B cell (primary cell): ENCODE measurements around the gene TTPAL. TPM values are rescaled to one million over a fixed set of nuclear protein-coding genes. Genes with fewer than 3 reads are reported as not detected.

Experiments
- ATAC-seq: fragments of 200-7000 bp; cut with Tn5 transposase; one replicate; pipeline ENCODE4 v1.10.0; 2021; ENCODE audit warnings: low read depth, mild to moderate bottlenecking, moderate number of reproducible peaks, moderate library complexity
- CTCF ChIA-PET: fragments of 350-600 bp; sonication (Branson Sonifier 250); formaldehyde crosslinking; loops from one replicate; lab custom pipeline; 2021; ENCODE audit warnings: antibody characterized with exemption, inconsistent platforms; lab: Charles Lee
- POLR2A ChIA-PET: fragments of 350-600 bp; sonication (Branson Sonifier 250); formaldehyde crosslinking; loops from one replicate; lab custom pipeline; 2021; ENCODE audit warnings: antibody characterized with exemption; lab: Charles Lee
- DNase-seq: peaks from one replicate; pipeline ENCODE4 v3.0.0; 2013
- H2AFZ ChIP-seq: 2 replicates; pipeline ENCODE4 v1.6.1; 2012; ENCODE audit warnings: mild to moderate bottlenecking, low read depth, low read length; ENCODE audit not compliant: insufficient read depth, poor library complexity, severe bottlenecking
- H3K27ac ChIP-seq, 2 donors: 1 replicate in 1 of 2; 2 replicates in 1 of 2; pipeline ENCODE4 v1.5.1; 2012 to 2013; ENCODE audit warnings: low read length in 2 of 2, mild to moderate bottlenecking in 2 of 2, moderate library complexity in 1 of 2
- H3K27me3 ChIP-seq, 4 experiments: fragments of 200-600 bp in 1 of 4; sonication (generic) in 1 of 4; replicated peaks in 1 of 4; 1 replicate in 2 of 4; 2 replicates in 2 of 4; pipeline versions ENCODE4 v1.6.1 to v1.7.0; 2013 to 2016; ENCODE audit warnings: low read length in 3 of 4, mild to moderate bottlenecking in 2 of 4, mixed read lengths in 1 of 4, moderate library complexity in 1 of 4; ENCODE audit not compliant: insufficient read depth in 4 of 4, control insufficient read depth in 3 of 4; ENCODE audit errors: control extremely low read depth in 1 of 4
- H3K36me3 ChIP-seq, 2 experiments: replicated peaks in 1 of 2; 1 replicate in 1 of 2; 2 replicates in 1 of 2; pipeline versions ENCODE4 v1.6.1 to v1.7.1; 2013; ENCODE audit warnings: low read length in 1 of 2; ENCODE audit not compliant: insufficient read depth in 2 of 2, control insufficient read depth in 1 of 2; ENCODE audit errors: control extremely low read depth in 1 of 2, extremely low read depth in 1 of 2
- H3K4me1 ChIP-seq, 2 donors: fragments of 200-600 bp in 1 of 2; sonication (generic) in 1 of 2; 1 replicate in 1 of 2; 2 replicates in 1 of 2; pipeline versions ENCODE4 v1.5.1 to v1.6.1; 2013 to 2017; ENCODE audit warnings: low read length in 2 of 2; ENCODE audit not compliant: control insufficient read depth in 2 of 2, insufficient read depth in 2 of 2
- H3K4me2 ChIP-seq: replicated peaks from 2 replicates; pipeline ENCODE3; 2012; ENCODE audit warnings: mild to moderate bottlenecking, low read depth, low read length; ENCODE audit not compliant: poor library complexity, severe bottlenecking
- H3K4me3 ChIP-seq, 5 experiments: fragments of 200-600 bp in 1 of 5; sonication (generic) in 1 of 5; 1 replicate in 3 of 5; 2 replicates in 2 of 5; pipeline versions ENCODE4 v1.5.1 to v1.7.0; 2011 to 2016; ENCODE audit warnings: low read length in 4 of 5, mild to moderate bottlenecking in 4 of 5, low read depth in 2 of 5, control low read depth in 1 of 5, moderate library complexity in 1 of 5; ENCODE audit not compliant: insufficient read depth in 1 of 5; ENCODE audit errors: control extremely low read depth in 1 of 5, extremely low read depth in 1 of 5
- H3K79me2 ChIP-seq: fragments of 200-600 bp; sonication (generic); one replicate; pipeline ENCODE4 v1.6.0; 2016; ENCODE audit warnings: low read length; ENCODE audit not compliant: control insufficient read depth, insufficient read depth
- H3K9ac ChIP-seq: fragments of 200-600 bp; sonication (generic); 2 replicates; pipeline ENCODE4 v1.6.1; 2017; ENCODE audit warnings: mild to moderate bottlenecking, low read length, moderate library complexity
- H3K9me3 ChIP-seq, 3 donors: one replicate each; pipeline versions ENCODE4 v1.6.1 to v1.7.1; 2013; ENCODE audit warnings: low read length in 2 of 3; ENCODE audit not compliant: control insufficient read depth in 2 of 3, insufficient read depth in 1 of 3; ENCODE audit errors: control extremely low read depth in 1 of 3
- H4K20me1 ChIP-seq: 2 replicates; pipeline ENCODE4 v1.6.0; 2012; ENCODE audit warnings: mild to moderate bottlenecking, low read length; ENCODE audit not compliant: insufficient read depth, control insufficient read depth, poor library complexity, severe bottlenecking
- H3K27ac Mint-ChIP-seq: one replicate; pipeline ENCODE4 v1.8.0; 2021; ENCODE audit warnings: mixed read lengths
- H3K27me3 Mint-ChIP-seq: one replicate; pipeline ENCODE4 v1.8.0; 2021; ENCODE audit warnings: mixed read lengths
- H3K4me1 Mint-ChIP-seq: one replicate; pipeline ENCODE4 v1.8.0; 2021; ENCODE audit warnings: mixed read lengths
- H3K4me3 Mint-ChIP-seq: one replicate; pipeline ENCODE4 v1.8.0; 2021; ENCODE audit warnings: mixed read lengths
- H3K9me3 Mint-ChIP-seq: one replicate; pipeline ENCODE4 v1.8.0; 2022; ENCODE audit warnings: mixed read lengths; ENCODE audit not compliant: insufficient read depth
- EZH2 ChIP-seq: IDR thresholded peaks from 2 replicates; pipeline ENCODE4 v1.6.1; 2012; ENCODE audit warnings: borderline replicate concordance, low read depth, mild to moderate bottlenecking, moderate library complexity, low read length; ENCODE audit not compliant: insufficient read depth, poor library complexity, severe bottlenecking
- WGBS: methylation state at CpG from one replicate; pipeline ENCODE4 v1.1.5; 2013; ENCODE audit warnings: missing lambda C conversion rate; ENCODE audit not compliant: insufficient coverage; 5-methylcytosine and 5-hydroxymethylcytosine counted together
- intact Hi-C: fragments of 100-400 bp; cut with micrococcal nuclease; formaldehyde crosslinking; loops from one replicate; pipeline ENCODE4 v1.10.0; 2022
- polyA plus RNA-seq: library from polyadenylated mRNA; depleted of rRNA; stranded (reverse); fragments of >200 nt; gene quantifications from 2 replicates; pipeline ENCODE4 v1.2.3, GENCODE V29; 2012
- total RNA-seq, 2 donors: library from RNA; stranded (reverse); fragments of 120-200 nt in 1 of 2; gene quantifications; 1 replicate in 1 of 2; 2 replicates in 1 of 2; pipeline versions ENCODE4 v1.2.3 to v1.2.4, GENCODE V29; 2013 to 2022
- TF ChIP-seq, protein P1 (sequence below): fragments of 200-600 bp; IDR thresholded peaks from one replicate; pipeline ENCODE4 v1.8.0; 2022; ENCODE audit warnings: antibody characterized with exemption, mild to moderate bottlenecking

TTPAL gene
- total and polyA plus RNA-seq, 2 donors (not counting 1 experiment from before 2014, with no cell fraction given) = 4.0 to 26.8 TPM

DNA sequence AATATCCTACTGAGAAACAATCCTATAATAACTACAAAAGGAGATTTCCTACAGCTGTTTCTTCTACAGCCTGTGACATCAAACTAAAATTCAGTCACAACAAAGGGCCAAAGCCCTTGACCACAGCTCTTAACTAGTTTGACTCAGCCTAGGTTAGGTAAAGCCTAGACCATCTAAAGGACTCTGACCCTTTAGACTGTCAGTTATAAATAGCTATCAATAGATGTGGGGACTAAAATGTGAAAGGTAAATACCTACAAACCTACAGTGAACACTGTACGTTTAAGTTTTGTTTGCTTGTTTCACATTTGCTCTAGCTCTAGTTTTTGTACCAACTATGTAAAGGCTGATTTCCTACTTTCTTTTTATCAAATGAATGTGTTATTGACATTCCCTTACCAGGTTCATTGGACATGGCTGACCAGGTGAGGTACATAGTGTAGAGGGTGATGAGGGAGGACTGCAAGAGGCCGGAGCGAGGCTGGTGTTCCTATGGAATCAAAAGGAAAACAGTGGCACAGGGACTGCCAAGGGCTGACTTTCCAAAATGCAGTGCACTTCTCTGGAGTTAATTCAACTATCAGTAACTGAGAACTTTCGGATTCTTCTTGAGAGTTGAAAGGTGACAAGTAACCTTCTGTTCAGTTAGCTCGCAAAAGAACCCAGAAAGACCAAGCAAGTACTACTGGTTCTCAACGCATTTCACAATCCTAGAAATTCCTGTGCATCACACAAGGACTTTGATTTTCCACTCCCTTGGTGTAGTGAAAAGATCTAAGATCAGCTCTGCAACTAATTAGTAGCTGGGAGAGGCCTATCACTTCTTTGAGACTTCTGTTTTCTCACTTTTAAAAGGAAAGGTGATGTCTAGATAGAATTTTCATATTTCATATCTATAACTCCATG, 29.0 kb downstream of the TTPAL start:
- H3K4me3 Mint-ChIP-seq = no peak overlapping the region
- TF ChIP-seq, protein P1, sequence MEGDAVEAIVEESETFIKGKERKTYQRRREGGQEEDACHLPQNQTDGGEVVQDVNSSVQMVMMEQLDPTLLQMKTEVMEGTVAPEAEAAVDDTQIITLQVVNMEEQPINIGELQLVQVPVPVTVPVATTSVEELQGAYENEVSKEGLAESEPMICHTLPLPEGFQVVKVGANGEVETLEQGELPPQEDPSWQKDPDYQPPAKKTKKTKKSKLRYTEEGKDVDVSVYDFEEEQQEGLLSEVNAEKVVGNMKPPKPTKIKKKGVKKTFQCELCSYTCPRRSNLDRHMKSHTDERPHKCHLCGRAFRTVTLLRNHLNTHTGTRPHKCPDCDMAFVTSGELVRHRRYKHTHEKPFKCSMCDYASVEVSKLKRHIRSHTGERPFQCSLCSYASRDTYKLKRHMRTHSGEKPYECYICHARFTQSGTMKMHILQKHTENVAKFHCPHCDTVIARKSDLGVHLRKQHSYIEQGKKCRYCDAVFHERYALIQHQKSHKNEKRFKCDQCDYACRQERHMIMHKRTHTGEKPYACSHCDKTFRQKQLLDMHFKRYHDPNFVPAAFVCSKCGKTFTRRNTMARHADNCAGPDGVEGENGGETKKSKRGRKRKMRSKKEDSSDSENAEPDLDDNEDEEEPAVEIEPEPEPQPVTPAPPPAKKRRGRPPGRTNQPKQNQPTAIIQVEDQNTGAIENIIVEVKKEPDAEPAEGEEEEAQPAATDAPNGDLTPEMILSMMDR = no peak
- no peak for TF ChIP-seq EZH2
- DNase-seq = no peak
- H3K27ac Mint-ChIP-seq = no peak overlapping the region
- no peaks in the 10 kb centered on the region for H3K4me1 Mint-ChIP-seq
- Histone ChIP-seq H3K9me3 (no peaks in the 10 kb centered on the region), H3K4me1 (no peaks in the 10 kb centered on the region), H4K20me1 (no peaks in the 10 kb centered on the region), H3K27me3 (no peaks in the 10 kb centered on the region), H3K4me3 (no peak overlapping the region), H3K79me2 (peaks cover 4% of the 10 kb centered on the region), H3K9ac (no peak overlapping the region), H3K4me2 (no peak overlapping the region), H3K36me3 (peaks cover 7 to 85% of the 10 kb centered on the region in 2 experiments), H3K27ac (no peak overlapping the region), H2AFZ (no peak overlapping the region)
- CTCF ChIA-PET = interaction anchor here (1.6 kb wide), 1 partner anchor 10 kb away, joined by 3 read pairs; no protein-coding TSS in a partner anchor
- 100% methylated on average over 2 of the region's 6 CpGs for WGBS
- intact Hi-C loops = no loop called here
- no peak for ATAC-seq
- POLR2A ChIA-PET = no interaction called here
- H3K27me3 Mint-ChIP-seq = no peaks in the 10 kb centered on the region
- no peaks in the 10 kb centered on the region for H3K9me3 Mint-ChIP-seq

DNA sequence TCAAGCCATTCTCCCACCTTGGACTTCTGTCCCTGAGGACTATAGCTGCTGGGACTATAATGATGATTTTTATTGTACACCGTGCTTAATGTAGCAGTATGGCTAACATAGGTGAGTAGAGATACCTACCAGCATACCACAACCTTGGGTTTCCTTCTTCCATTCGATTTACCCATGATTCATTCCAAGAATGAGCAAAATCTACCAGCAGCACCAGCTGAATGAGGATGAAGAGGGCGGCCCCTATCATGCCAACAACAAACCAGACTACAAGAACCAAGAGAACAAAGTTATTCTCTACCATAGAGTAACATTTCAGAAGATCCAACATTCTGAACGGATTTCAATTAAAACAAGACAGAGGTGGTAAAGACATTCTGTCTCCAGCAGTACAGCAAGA, 34.1 kb downstream of the TTPAL start:
- H3K27ac ChIP-seq = no peak overlapping the region
- H4K20me1 ChIP-seq = peaks cover 36% of the 10 kb centered on the region
- H3K4me3 ChIP-seq = no peak overlapping the region
- H3K9me3 Mint-ChIP-seq = no peaks in the 10 kb centered on the region
- no peaks in the 10 kb centered on the region for H3K27me3 Mint-ChIP-seq
- peaks cover 2 to 75% of the 10 kb centered on the region in 2 experiments for H3K36me3 ChIP-seq
- peaks cover 37% of the 10 kb centered on the region for H3K79me2 ChIP-seq
- no peaks in the 10 kb centered on the region for H3K9me3 ChIP-seq
- no peak overlapping the region for H2AFZ ChIP-seq
- TF ChIP-seq EZH2 = no peak
- TF ChIP-seq, protein P1 = no peak
- ChIA-PET POLR2A (no interaction called here), CTCF (interaction anchor here (1.1 to 1.5 kb wide), 2 partner anchors 66 to 101 kb away, joined by 3 to 5 read pairs; no protein-coding TSS in a partner anchor)
- H3K27me3 ChIP-seq = no peaks in the 10 kb centered on the region
- WGBS = 86% methylated on average over 3 of the region's 4 CpGs
- peaks cover 6% of the 10 kb centered on the region for H3K4me1 Mint-ChIP-seq
- no peaks in the 10 kb centered on the region for H3K4me1 ChIP-seq
- no peak for ATAC-seq
- no peak overlapping the region for H3K9ac ChIP-seq
- intact Hi-C loops = no loop called here
- no peak overlapping the region for H3K27ac Mint-ChIP-seq
- H3K4me3 Mint-ChIP-seq = no peak overlapping the region
- H3K4me2 ChIP-seq = no peak overlapping the region
- no peak for DNase-seq
